Keratinocyte (primary cell): ENCODE measurements around the gene JAK1. TPM values are rescaled to one million over a fixed set of nuclear protein-coding genes. Genes with fewer than 3 reads are reported as not detected.

ENCODE experiments used
- DNase-seq: peaks from one replicate; pipeline ENCODE4 v3.0.0-alpha.2; 2011; ENCODE audit warnings: low read depth, missing footprints, low spot score
- FAIRE-seq: peaks from 2 replicates; lab custom pipeline; 2011; peaks lifted over from hg19 to GRCh38; lab: Jason Lieb, UNC
- H2AFZ ChIP-seq: 2 replicates; pipeline ENCODE4 v1.6.0; 2012; ENCODE audit warnings: low read length, control low read depth, inconsistent platforms; ENCODE audit not compliant: control insufficient read depth
- H3K27ac ChIP-seq: 2 replicates; pipeline ENCODE4 v1.5.1; 2011; ENCODE audit warnings: low read length; ENCODE audit not compliant: control insufficient read depth, insufficient read depth
- H3K27me3 ChIP-seq: 3 replicates; pipeline ENCODE4 v1.6.0; 2011; ENCODE audit warnings: low read length; ENCODE audit not compliant: control insufficient read depth, insufficient read depth; ENCODE audit errors: extremely low read depth
- H3K36me3 ChIP-seq, 2 experiments: 2 replicates in 1 of 2; 3 replicates in 1 of 2; pipeline ENCODE4 v1.5.1; 2011; ENCODE audit warnings: low read length in 2 of 2, mild to moderate bottlenecking in 1 of 2; ENCODE audit not compliant: control insufficient read depth in 2 of 2, insufficient read depth in 2 of 2; ENCODE audit errors: extremely low read depth in 1 of 2
- H3K4me1 ChIP-seq: 3 replicates; pipeline ENCODE4 v1.5.1; 2011; ENCODE audit warnings: low read length; ENCODE audit not compliant: control insufficient read depth, insufficient read depth; ENCODE audit errors: extremely low read depth
- H3K4me2 ChIP-seq: 3 replicates; pipeline ENCODE4 v1.6.0; 2011; ENCODE audit warnings: low read depth, low read length; ENCODE audit not compliant: control insufficient read depth, insufficient read depth; ENCODE audit errors: extremely low read depth
- H3K4me3 ChIP-seq, 3 experiments: fragments of 200-600 bp in 1 of 3; sonication (generic) in 1 of 3; 2 replicates in 2 of 3; 3 replicates in 1 of 3; pipeline ENCODE4 v1.5.1; 2011 to 2016; ENCODE audit warnings: low read length in 3 of 3, mild to moderate bottlenecking in 3 of 3, control low read depth in 2 of 3, inconsistent platforms in 1 of 3, low read depth in 1 of 3, mixed read lengths in 1 of 3, mixed run types in 1 of 3, moderate library complexity in 1 of 3; ENCODE audit not compliant: control insufficient read depth in 2 of 3, insufficient read depth in 2 of 3; ENCODE audit errors: extremely low read depth in 1 of 3
- H3K79me2 ChIP-seq: 2 replicates; pipeline ENCODE4 v1.6.0; 2012; ENCODE audit warnings: low read length; ENCODE audit not compliant: control insufficient read depth, insufficient read depth
- H3K9ac ChIP-seq: 3 replicates; pipeline ENCODE4 v1.6.0; 2011; ENCODE audit warnings: low read length; ENCODE audit not compliant: control insufficient read depth, insufficient read depth; ENCODE audit errors: extremely low read depth
- H3K9me1 ChIP-seq: 3 replicates; pipeline ENCODE4 v1.6.0; 2011; ENCODE audit warnings: low read length; ENCODE audit not compliant: control insufficient read depth, insufficient read depth; ENCODE audit errors: extremely low read depth
- H3K9me3 ChIP-seq: 2 replicates; pipeline ENCODE4 v1.5.1; 2012; ENCODE audit warnings: low read depth, low read length; ENCODE audit not compliant: control insufficient read depth
- H4K20me1 ChIP-seq: 3 replicates; pipeline ENCODE4 v1.6.0; 2011; ENCODE audit warnings: low read length; ENCODE audit not compliant: control insufficient read depth, insufficient read depth; ENCODE audit errors: extremely low read depth
- EZH2 ChIP-seq: IDR thresholded peaks from one replicate; pipeline ENCODE4 v1.6.1; 2012; ENCODE audit warnings: inconsistent platforms, mild to moderate bottlenecking, low read length, moderate library complexity
- dilution Hi-C: fragments of 300-500 bp; cut with MboI; formaldehyde crosslinking; loops from one replicate; pipeline ENCODE4 v1.7.0; 2020; ENCODE audit warnings: low sequenced_read_pairs; ENCODE audit not compliant: extremely low pct_ligation_motif_present
- polyA plus RNA-seq, 5 experiments: library from polyadenylated mRNA; depleted of rRNA in 3 of 5; stranded (reverse) in 3 of 5; stranded (forward) in 1 of 5; unstranded in 1 of 5; fragments of >200 nt; gene quantifications; 1 replicate in 1 of 5; 2 replicates in 3 of 5; 3 replicates in 1 of 5; pipeline versions ENCODE4 v1.2.1 to v1.2.3, GENCODE V29; 2011 to 2012; ENCODE audit warnings: missing spikeins in 2 of 5, low read depth in 1 of 5, low replicate concordance in 1 of 5
- TF ChIP-seq, protein P1 (sequence below), 3 experiments: IDR thresholded peaks in 1 of 3; conservative IDR thresholded peaks in 1 of 3; optimal IDR thresholded peaks in 1 of 3; 2 replicates in 2 of 3; 3 replicates in 1 of 3; pipeline versions ENCODE3 to v1.5.1; 2011; ENCODE audit warnings: low read length in 3 of 3, mild to moderate bottlenecking in 3 of 3, moderate library complexity in 2 of 3, control low read depth in 1 of 3, inconsistent platforms in 1 of 3; ENCODE audit not compliant: insufficient read depth in 2 of 3; ENCODE audit errors: extremely low read depth in 1 of 3

JAK1 gene
- polyA plus RNA-seq, 1 donor (not counting 4 experiments of a cell fraction or from before 2014, with no cell fraction given), result 50.9 TPM

DNA sequence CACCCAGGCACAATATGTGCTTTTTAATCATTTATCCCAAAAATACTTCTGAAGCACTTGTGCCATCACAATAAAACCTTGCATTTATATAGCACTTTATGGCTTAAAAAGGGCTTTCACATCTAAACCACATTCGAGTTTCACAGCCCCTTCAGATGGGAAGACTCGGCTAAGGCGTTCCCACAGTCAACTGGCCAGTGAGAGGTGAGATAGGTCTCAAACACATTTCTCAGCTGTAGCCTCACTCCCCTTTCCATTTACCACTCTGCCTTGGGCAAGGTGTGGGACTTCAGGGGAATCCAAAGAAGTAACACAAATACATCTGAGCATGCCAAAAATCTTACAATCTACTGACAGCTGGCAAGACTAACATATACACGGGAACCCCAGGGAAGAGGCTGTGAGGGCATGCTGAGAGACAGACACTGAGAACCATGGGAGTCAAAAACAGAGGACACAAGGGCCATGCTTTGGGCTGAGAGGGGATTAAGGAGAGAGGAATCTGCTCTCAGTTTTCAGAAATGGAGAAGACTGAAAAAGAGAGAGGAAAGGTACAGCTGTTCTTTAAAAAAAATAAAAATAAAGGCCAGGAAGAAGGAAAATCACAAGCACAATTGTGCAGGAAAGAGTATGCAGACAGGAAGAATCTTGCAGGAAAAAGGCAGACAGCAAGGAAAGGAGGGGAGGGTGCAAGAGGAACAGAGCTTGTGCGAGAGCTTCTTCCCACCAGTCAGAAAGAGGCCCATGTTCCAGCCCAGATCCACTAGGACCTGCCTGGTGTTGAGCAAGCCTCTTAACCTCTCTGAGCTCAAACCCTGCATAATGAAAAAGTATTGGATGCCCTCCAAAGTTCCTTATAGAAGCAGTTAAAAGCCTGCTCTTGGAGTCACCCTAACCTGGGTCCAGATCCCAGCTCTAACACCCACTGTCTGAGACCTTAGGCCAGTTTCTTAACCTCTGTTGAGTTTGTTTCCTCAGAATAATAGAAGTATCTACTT is 73.5 kb downstream of the JAK1 start:
- H4K20me1 ChIP-seq, result peaks cover 9% of the 10 kb centered on the region
- no peak overlapping the region for H3K27ac ChIP-seq
- no peak for TF ChIP-seq EZH2
- TF ChIP-seq, protein P1, sequence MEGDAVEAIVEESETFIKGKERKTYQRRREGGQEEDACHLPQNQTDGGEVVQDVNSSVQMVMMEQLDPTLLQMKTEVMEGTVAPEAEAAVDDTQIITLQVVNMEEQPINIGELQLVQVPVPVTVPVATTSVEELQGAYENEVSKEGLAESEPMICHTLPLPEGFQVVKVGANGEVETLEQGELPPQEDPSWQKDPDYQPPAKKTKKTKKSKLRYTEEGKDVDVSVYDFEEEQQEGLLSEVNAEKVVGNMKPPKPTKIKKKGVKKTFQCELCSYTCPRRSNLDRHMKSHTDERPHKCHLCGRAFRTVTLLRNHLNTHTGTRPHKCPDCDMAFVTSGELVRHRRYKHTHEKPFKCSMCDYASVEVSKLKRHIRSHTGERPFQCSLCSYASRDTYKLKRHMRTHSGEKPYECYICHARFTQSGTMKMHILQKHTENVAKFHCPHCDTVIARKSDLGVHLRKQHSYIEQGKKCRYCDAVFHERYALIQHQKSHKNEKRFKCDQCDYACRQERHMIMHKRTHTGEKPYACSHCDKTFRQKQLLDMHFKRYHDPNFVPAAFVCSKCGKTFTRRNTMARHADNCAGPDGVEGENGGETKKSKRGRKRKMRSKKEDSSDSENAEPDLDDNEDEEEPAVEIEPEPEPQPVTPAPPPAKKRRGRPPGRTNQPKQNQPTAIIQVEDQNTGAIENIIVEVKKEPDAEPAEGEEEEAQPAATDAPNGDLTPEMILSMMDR (optimal IDR thresholded peaks at IDR 0.05 in 1 of 3, IDR thresholded peaks at IDR 0.05 in 1 of 3, conservative IDR thresholded peaks at IDR 0.05 in 1 of 3; ENCODE audit: extremely low read depth in 1 of 3, insufficient read depth in 2 of 3, low read length in 3 of 3), result no peak
- DNase-seq (no peak), FAIRE-seq (no peak)
- peaks cover 4% of the 10 kb centered on the region for H3K4me1 ChIP-seq
- H3K27me3 ChIP-seq, result no peaks in the 10 kb centered on the region
- no peaks in the 10 kb centered on the region for H3K9me3 ChIP-seq
- peaks cover 47% of the 10 kb centered on the region for H3K79me2 ChIP-seq
- H3K4me3 ChIP-seq, result no peak overlapping the region
- no peaks in the 10 kb centered on the region for H3K36me3 ChIP-seq
- dilution Hi-C loops, result no loop called here
- H2AFZ ChIP-seq, result no peak overlapping the region
- H3K4me2 ChIP-seq, result no peak overlapping the region
- H3K9me1 ChIP-seq, result peaks cover 4% of the 10 kb centered on the region
- H3K9ac ChIP-seq, result no peak overlapping the region

DNA sequence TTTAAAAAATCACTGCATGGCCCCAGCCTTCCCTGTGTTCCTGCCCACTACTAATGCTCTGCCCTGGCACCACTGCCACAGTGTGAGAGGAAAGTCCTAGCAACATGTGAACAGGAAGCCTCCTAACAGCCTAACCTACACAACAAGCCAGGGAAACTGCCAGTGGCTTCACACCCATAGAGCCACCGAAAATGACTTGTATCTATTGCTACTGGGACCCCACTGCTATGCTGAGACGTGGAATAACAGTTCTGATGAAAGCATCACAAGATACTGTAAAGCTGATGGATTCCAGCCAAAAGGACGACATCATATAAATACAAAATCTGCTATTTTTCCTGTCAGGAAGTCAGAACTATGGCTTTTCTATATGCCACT is 74.9 kb downstream of the JAK1 start:
- H3K9ac ChIP-seq, result no peak overlapping the region
- H3K4me3 ChIP-seq, result no peak overlapping the region
- no peak for FAIRE-seq
- H3K27me3 ChIP-seq, result no peaks in the 10 kb centered on the region
- H3K36me3 ChIP-seq, result no peaks in the 10 kb centered on the region
- no peak overlapping the region for H2AFZ ChIP-seq
- peaks cover 46% of the 10 kb centered on the region for H3K79me2 ChIP-seq
- H3K27ac ChIP-seq, result no peak overlapping the region
- peaks cover 9% of the 10 kb centered on the region for H4K20me1 ChIP-seq
- H3K9me1 ChIP-seq, result peaks cover 4% of the 10 kb centered on the region
- no peak for TF ChIP-seq EZH2
- TF ChIP-seq, protein P1 (optimal IDR thresholded peaks at IDR 0.05 in 1 of 3, IDR thresholded peaks at IDR 0.05 in 1 of 3, conservative IDR thresholded peaks at IDR 0.05 in 1 of 3; ENCODE audit: extremely low read depth in 1 of 3, insufficient read depth in 2 of 3, low read length in 3 of 3), result no peak
- no peaks in the 10 kb centered on the region for H3K9me3 ChIP-seq
- H3K4me2 ChIP-seq, result no peak overlapping the region
- no peak for DNase-seq
- dilution Hi-C loops, result no loop called here
- no peaks in the 10 kb centered on the region for H3K4me1 ChIP-seq
